Ovary (tissue), 3 donors: Measurements from ENCODE around the gene PRELID3B.

Source experiments
- CTCF ChIP-seq, 3 donors: fragments of 450-650 bp in 2 of 3; fragments of 200-600 bp in 1 of 3; IDR thresholded peaks; one replicate each; pipeline versions ENCODE4 v1.5.1 to v1.8.0; 2016 to 2022; ENCODE audit warnings: antibody characterized with exemption in 3 of 3, mild to moderate bottlenecking in 1 of 3
- EP300 ChIP-seq: sonication (generic); formaldehyde crosslinking; IDR thresholded peaks from one replicate; pipeline ENCODE4 v1.6.1; 2017; ENCODE audit warnings: antibody characterized with exemption
- POLR2A ChIP-seq: fragments of 450-650 bp; IDR thresholded peaks from one replicate; pipeline ENCODE4 v1.6.1; 2017; ENCODE audit warnings: antibody characterized with exemption, mild to moderate bottlenecking, moderate library complexity
- donor health status: DM: no; HTN: no; CAD: no.

- TF ChIP-seq POLR2A, result no peak
- TF ChIP-seq CTCF (IDR thresholded peaks at IDR 0.05), result no peak
- TF ChIP-seq EP300, result no peak
Measured at GRCh38 chr20:59044796-59045195, 2.2 kb upstream of the PRELID3B start.
